Gastroesophageal sphincter (tissue), 4 donors: ENCODE results near the gene ATXN3L. TPM values are rescaled to one million over a fixed set of nuclear protein-coding genes. Genes with fewer than 3 reads are reported as not detected.

Experiments
- ATAC-seq: fragments of 150-250 bp; one replicate; pipeline ENCODE4 v1.9.1; 2016; ENCODE audit warnings: mild to moderate bottlenecking, moderate library complexity
- H3K27ac ChIP-seq, 4 donors: fragments of 200-600 bp; sonication (generic) in 3 of 4; 1 replicate in 3 of 4; 2 replicates in 1 of 4; pipeline ENCODE4 v1.5.1; 2016 to 2019
- H3K27me3 ChIP-seq: fragments of 200-600 bp; sonication (generic); one replicate; pipeline ENCODE4 v1.5.1; 2019
- H3K36me3 ChIP-seq, 2 donors: fragments of 200-600 bp; sonication (generic); one replicate each; pipeline ENCODE4 v1.5.1; 2019; ENCODE audit warnings: control low read depth in 1 of 2
- H3K4me1 ChIP-seq, 3 donors: fragments of 200-600 bp; sonication (generic); 1 replicate in 2 of 3; 2 replicates in 1 of 3; pipeline ENCODE4 v1.5.1; 2016 to 2019; ENCODE audit warnings: control low read depth in 2 of 3
- H3K4me3 ChIP-seq, 2 donors: fragments of 200-600 bp; sonication (generic); one replicate each; pipeline ENCODE4 v1.5.1; 2019; ENCODE audit warnings: mild to moderate bottlenecking in 1 of 2, moderate library complexity in 1 of 2
- H3K9me3 ChIP-seq, 3 donors: fragments of 200-600 bp; sonication (generic); one replicate each; pipeline ENCODE4 v1.5.1; 2017 to 2019; ENCODE audit warnings: control low read depth in 2 of 3
- CTCF ChIP-seq, 4 experiments: fragments of 200-600 bp in 2 of 4; fragments of 450-650 bp in 2 of 4; sonication (generic) in 1 of 4; IDR thresholded peaks; one replicate each; pipeline ENCODE4 v1.5.1; 2017 to 2019; ENCODE audit warnings: antibody characterized with exemption in 4 of 4, mild to moderate bottlenecking in 2 of 4, moderate library complexity in 2 of 4
- EP300 ChIP-seq: sonication (generic); formaldehyde crosslinking; IDR thresholded peaks from one replicate; pipeline ENCODE4 v1.6.1; 2017; ENCODE audit warnings: antibody characterized with exemption, mild to moderate bottlenecking
- POLR2A ChIP-seq, 2 donors: fragments of 450-650 bp; IDR thresholded peaks; one replicate each; pipeline ENCODE4 v1.6.1; 2017; ENCODE audit warnings: antibody characterized with exemption in 2 of 2, mild to moderate bottlenecking in 2 of 2, moderate library complexity in 1 of 2
- POLR2AphosphoS5 ChIP-seq: sonication (generic); formaldehyde crosslinking; IDR thresholded peaks from one replicate; pipeline ENCODE4 v1.6.1; 2017; ENCODE audit warnings: antibody characterized with exemption
- WGBS, 2 donors: methylation state at CpG; one replicate each; pipeline ENCODE4 v1.1.5; 2018; ENCODE audit warnings: low coverage in 1 of 2; 5-methylcytosine and 5-hydroxymethylcytosine counted together
- total RNA-seq, 4 donors: library from RNA; depleted of rRNA; stranded (reverse); fragments of >200 nt; gene quantifications; one replicate each; pipeline ENCODE4 v1.1.0, GENCODE V29; 2016

The ATXN3L gene
- total RNA-seq, 4 donors from 2014 or later, result not detected

- WGBS, 2 donors, result 60 to 94% methylated on average over 1 to 2 of the region's 3 CpGs
- ATAC-seq, result no peak
- H3K27ac ChIP-seq, result no peak overlapping the region
- H3K27me3 ChIP-seq, result no peaks in the 10 kb centered on the region
- no peaks in the 10 kb centered on the region for H3K36me3 ChIP-seq
- TF ChIP-seq CTCF (IDR thresholded peaks at IDR 0.05) (no peak), EP300 (no peak), POLR2AphosphoS5 (no peak), POLR2A (IDR thresholded peaks at IDR 0.05) (no peak)
- no peaks in the 10 kb centered on the region for H3K4me1 ChIP-seq
- no peaks in the 10 kb centered on the region for H3K9me3 ChIP-seq
- no peak overlapping the region for H3K4me3 ChIP-seq
Observed at GRCh38 chrX:13272426-13272825, 47.4 kb downstream of the ATXN3L start.

- no peak for ATAC-seq
- Histone ChIP-seq H3K27ac (no peak overlapping the region), H3K4me3 (no peak overlapping the region), H3K36me3 (no peaks in the 10 kb centered on the region), H3K9me3 (no peaks in the 10 kb centered on the region), H3K4me1 (no peaks in the 10 kb centered on the region), H3K27me3 (no peaks in the 10 kb centered on the region)
- TF ChIP-seq CTCF (IDR thresholded peaks at IDR 0.05) (no peak), POLR2AphosphoS5 (no peak), POLR2A (IDR thresholded peaks at IDR 0.05) (no peak), EP300 (no peak)
- 82% methylated on average over 2 to 3 of the region's 3 CpGs for WGBS, 2 donors
Observed at GRCh38 chrX:13271511-13271910, 48.3 kb downstream of the ATXN3L start.

DNA sequence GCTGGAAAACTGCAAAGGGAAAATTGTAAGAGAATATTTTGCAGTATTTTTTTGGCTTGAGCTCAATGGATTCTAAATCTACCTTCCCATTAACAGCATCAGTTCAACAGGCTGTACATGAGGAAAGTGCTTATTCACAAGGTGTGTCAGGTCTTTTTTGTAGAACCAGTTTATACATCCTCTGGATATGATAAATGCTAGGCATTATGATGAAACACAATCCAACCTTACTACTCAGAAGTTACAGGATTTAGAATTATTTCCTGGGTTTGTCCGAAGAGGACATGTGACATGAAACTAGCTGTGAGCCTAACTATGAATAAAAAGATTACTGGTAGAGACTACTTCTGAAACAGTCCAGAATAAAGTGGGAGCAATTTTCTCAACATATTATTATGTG lies 49.5 kb downstream of the ATXN3L start:
- no peak for ATAC-seq
- no peak overlapping the region for H3K27ac ChIP-seq
- H3K27me3 ChIP-seq, result no peaks in the 10 kb centered on the region
- no peaks in the 10 kb centered on the region for H3K4me1 ChIP-seq
- H3K4me3 ChIP-seq, result no peak overlapping the region
- 78 to 92% methylated on average over 1 of the region's 1 CpG for whole genome bisulfite sequencing, 2 donors
- no peak for TF ChIP-seq EP300
- no peak for TF ChIP-seq CTCF (IDR thresholded peaks at IDR 0.05)
- no peak for TF ChIP-seq POLR2AphosphoS5
- no peak for TF ChIP-seq POLR2A (IDR thresholded peaks at IDR 0.05)
- H3K9me3 ChIP-seq, result no peaks in the 10 kb centered on the region
- H3K36me3 ChIP-seq, result no peaks in the 10 kb centered on the region

GRCh38 chrX:13268874-13269273 lies 51.0 kb downstream of the ATXN3L start:
- H3K4me1 ChIP-seq, result no peaks in the 10 kb centered on the region
- H3K27ac ChIP-seq, result no peak overlapping the region
- H3K27me3 ChIP-seq, result no peaks in the 10 kb centered on the region
- H3K4me3 ChIP-seq, result no peak overlapping the region
- no peaks in the 10 kb centered on the region for H3K9me3 ChIP-seq
- WGBS, 2 donors, result 83 to 100% methylated on average over 1 of the region's 1 CpG
- no peak for TF ChIP-seq POLR2A (IDR thresholded peaks at IDR 0.05)
- TF ChIP-seq POLR2AphosphoS5, result no peak
- no peak for TF ChIP-seq EP300
- no peak for TF ChIP-seq CTCF (IDR thresholded peaks at IDR 0.05)
- no peak for ATAC-seq
- no peaks in the 10 kb centered on the region for H3K36me3 ChIP-seq

Other genes starting within 250 kb of the ATXN3L start
- under 1 TPM in 1 of 4 donors, not detected in 3; 0.22 TPM for gene EGFL6, start 249.5 kb upstream of the ATXN3L start, total RNA-seq